ENCODE data around the gene HOMEZ.
A peak's percentile ranks its signal among the peaks of the same experiment; 100 is the strongest.

Gene HOMEZ

GRCh38 chr14:23307687-23308644 lies 22.0 kb upstream of the HOMEZ start:
- peak; percentile 62 for DNase-seq

- DNase-seq = no peak
Measured at GRCh38 chr14:23307146-23307530, 21.2 kb upstream of the HOMEZ start.

GRCh38 chr14:23306412-23307145 lies 20.6 kb upstream of the HOMEZ start, which contains the start of gene BCL2L2:
BCL2L2 (plus strand) TSS chr14:23306833; CDS start chr14:23307768, 935 bp downstream.
- DNase-seq = peak; percentile 93

- peak; percentile 61 for DNase-seq
Measured at GRCh38 chr14:23302290-23303225, 16.6 kb upstream of the HOMEZ start, which contains the start of gene PPP1R3E. PPP1R3E (minus strand) TSS chr14:23302859; CDS start chr14:23302576, 283 bp downstream.

- DNase-seq = no peak
Measured at GRCh38 chr14:23301969-23302289, 16.0 kb upstream of the HOMEZ start.

GRCh38 chr14:23301288-23301968 lies 15.5 kb upstream of the HOMEZ start:
- peak; percentile 99 for DNase-seq

- DNase-seq = peak; percentile 19
Measured at GRCh38 chr14:23300687-23301223, 14.8 kb upstream of the HOMEZ start.

- no peak for DNase-seq
Measured at GRCh38 chr14:23299986-23300686, 14.2 kb upstream of the HOMEZ start.

- peak; percentile 53 for DNase-seq
Measured at GRCh38 chr14:23299211-23299957, 13.5 kb upstream of the HOMEZ start.

- no peak for DNase-seq
Measured at GRCh38 chr14:23297611-23298277, 11.8 kb upstream of the HOMEZ start.

- no peak for DNase-seq
Measured at GRCh38 chr14:23297096-23297495, 11.2 kb upstream of the HOMEZ start.

- DNase-seq = no peak
Measured at GRCh38 chr14:23296012-23296777, 10.3 kb upstream of the HOMEZ start.

- peak; percentile 62 for DNase-seq
Measured at GRCh38 chr14:23294734-23295561, 9.0 kb upstream of the HOMEZ start.

- DNase-seq = no peak
Measured at GRCh38 chr14:23286902-23287479, 1.1 kb upstream of the HOMEZ start.

GRCh38 chr14:23285530-23286019 lies 357 bp downstream of the HOMEZ start:
- no peak for DNase-seq

- DNase-seq = peak; percentile 27
Measured at GRCh38 chr14:23284654-23285529, 1.0 kb downstream of the HOMEZ start.

Measured in EL (cell line).